GM12892 (cell line): Measurements from ENCODE around the gene DNAJB12.
A peak's percentile ranks its signal among the peaks of the same experiment; 100 is the strongest.

Source experiments
- DNase-seq: peaks from one replicate; pipeline ENCODE4 v3.0.0; 2011; ENCODE audit not compliant: insufficient read length
- FAIRE-seq: peaks from 2 replicates; lab custom pipeline; 2011; peaks lifted over from hg19 to GRCh38; lab: Jason Lieb, UNC
- POLR2A ChIP-seq: IDR thresholded peaks from 2 replicates; pipeline ENCODE4 v1.6.1; 2011; ENCODE audit warnings: low read depth, low read length, control low read depth
- POLR2AphosphoS5 ChIP-seq: IDR thresholded peaks from 2 replicates; pipeline ENCODE4 v1.6.1; 2011; ENCODE audit warnings: low read depth, low read length, control low read depth
- TAF1 ChIP-seq: IDR thresholded peaks from 2 replicates; pipeline ENCODE4 v1.6.1; 2011; ENCODE audit warnings: low read depth, mild to moderate bottlenecking, control low read depth, low read length, borderline replicate concordance

The DNAJB12 gene

DNA sequence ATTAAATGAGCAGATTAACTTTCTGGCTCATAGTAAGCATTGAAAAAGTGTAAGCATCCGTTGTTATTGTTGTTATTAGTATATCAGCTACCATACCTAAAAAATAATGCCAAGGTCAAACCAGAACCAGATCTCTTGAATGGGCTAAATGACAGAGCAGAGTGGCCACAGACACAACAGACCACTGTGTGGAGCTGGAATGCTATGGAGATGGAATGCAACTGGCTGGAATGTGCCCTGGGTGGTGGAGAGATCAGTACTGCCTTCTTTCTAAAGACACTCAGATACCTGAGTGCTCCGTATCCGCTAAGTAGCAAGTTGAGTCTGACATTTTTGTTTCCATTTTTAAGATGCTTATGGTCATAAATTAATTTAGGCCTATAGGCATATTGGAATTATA lies 20.5 kb upstream of the DNAJB12 start:
- DNase-seq, result no peak
- TF ChIP-seq POLR2AphosphoS5 (no peak), POLR2A (no peak), TAF1 (no peak)
- FAIRE-seq, result no peak

DNA sequence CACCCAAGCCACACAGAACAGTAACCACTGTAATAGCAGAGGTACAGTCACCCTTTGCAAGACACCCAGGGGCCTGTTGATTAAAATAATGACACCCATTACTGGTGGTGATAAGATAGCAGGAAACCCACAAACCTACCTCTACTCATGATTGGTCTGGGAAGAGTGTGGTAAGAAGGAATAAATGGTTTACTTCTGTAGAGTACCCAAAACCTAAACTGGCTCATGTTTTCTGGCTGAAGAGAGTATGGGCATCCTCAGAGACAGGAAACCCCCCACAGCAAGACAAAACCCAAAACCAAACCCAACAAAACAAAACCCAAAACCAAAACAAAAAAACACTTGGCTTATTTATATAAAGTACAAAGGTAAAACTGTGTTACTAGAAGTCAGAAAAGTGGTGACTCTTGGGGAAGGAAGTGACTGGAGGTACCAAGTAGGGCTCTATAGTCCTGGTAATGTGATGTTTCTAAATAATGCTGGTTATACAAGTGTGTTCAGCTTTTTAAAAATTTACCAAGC lies 15.5 kb upstream of the DNAJB12 start:
- no peak for FAIRE-seq
- no peak for DNase-seq
- TF ChIP-seq TAF1, result no peak
- no peak for TF ChIP-seq POLR2AphosphoS5
- TF ChIP-seq POLR2A, result no peak

GRCh38 chr10:72367301-72367960 lies 12.7 kb upstream of the DNAJB12 start:
- no peak for DNase-seq
- FAIRE-seq, result no peak
- TF ChIP-seq TAF1 (no peak), POLR2A (no peak), POLR2AphosphoS5 (no peak)

DNA sequence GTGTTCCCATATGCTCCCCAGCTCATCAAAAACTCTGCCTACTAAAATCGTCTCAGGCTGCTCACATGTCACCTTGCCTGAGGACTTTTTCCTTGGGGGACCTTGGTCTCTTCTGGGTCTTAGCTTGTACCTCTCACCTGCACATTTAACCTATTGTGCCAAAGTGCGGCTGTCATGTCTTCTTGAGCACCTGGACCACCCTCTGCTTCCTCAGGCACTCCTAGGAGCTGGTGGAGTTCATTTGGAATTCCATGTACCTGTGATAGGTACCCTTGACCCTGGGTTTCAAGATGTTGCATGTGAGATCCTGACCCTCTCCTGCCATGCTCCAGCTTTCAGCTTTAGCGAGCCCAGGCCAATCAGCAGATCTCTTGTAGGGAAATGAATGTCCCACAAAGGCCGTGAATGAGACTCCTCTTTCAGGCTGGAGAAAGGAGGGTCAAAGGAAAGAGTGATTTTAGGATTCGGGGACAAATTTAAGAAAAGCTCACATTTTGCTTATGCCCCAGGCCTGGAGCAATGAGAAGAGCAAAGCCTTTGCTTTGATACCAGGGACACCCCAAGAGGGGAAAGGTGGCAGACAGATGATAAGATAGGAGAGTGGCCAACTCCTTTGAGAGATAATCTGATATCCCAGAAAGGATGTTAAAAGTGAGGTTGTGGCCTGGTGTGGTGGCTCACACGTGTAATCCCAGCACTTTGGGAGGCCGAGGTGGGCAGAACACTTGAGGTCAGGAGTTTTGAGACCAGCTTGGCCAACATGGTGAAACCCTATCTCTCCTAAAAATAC lies 10.6 kb upstream of the DNAJB12 start:
- FAIRE-seq, result no peak
- no peak for TF ChIP-seq TAF1
- TF ChIP-seq POLR2A, result no peak
- TF ChIP-seq POLR2AphosphoS5, result no peak
- DNase-seq, result no peak

DNA sequence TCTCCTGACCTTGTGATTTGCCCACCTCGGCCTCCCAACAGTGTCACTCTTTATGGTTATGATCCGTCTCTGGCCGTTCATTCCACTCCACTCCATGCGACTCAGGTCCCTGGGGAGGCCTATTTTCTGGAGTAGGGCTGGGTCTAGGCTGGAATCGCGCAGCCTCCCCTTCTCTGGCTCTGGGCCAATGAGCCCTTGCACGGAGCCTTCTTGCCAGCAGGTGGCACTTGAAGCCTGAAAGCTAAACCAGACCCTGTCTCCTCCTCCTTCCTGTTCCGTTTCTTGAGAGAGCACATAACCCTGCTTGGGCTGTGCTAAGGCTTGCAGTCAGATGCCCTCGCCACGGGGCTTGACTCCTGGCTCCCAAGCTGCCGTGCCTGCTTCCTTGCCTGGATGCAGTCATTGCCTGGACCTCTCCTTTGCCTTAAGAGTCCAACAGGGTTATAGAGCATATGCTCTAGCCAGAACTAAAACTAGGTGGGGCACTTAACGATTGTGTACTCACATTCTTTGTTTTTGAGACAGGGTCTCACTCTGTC lies 9.6 kb upstream of the DNAJB12 start:
- peak; percentile 73; the same call in 1 of the 2 replicates for TF ChIP-seq POLR2AphosphoS5
- peak; percentile 66 for TF ChIP-seq POLR2A
- no peak for TF ChIP-seq TAF1
- FAIRE-seq (peak; percentile 99), DNase-seq (peak; percentile 70)

GRCh38 chr10:72356987-72357386 lies 2.3 kb upstream of the DNAJB12 start:
- TF ChIP-seq POLR2A (no peak), POLR2AphosphoS5 (no peak), TAF1 (no peak)
- FAIRE-seq (no peak), DNase-seq (no peak)

- FAIRE-seq, result no peak
- no peak for TF ChIP-seq TAF1
- no peak for TF ChIP-seq POLR2A
- TF ChIP-seq POLR2AphosphoS5, result no peak
- DNase-seq, result no peak
These were observed 1.4 kb upstream of the DNAJB12 start for GRCh38 chr10:72356115-72356514.

- TF ChIP-seq POLR2A (no peak), TAF1 (no peak), POLR2AphosphoS5 (no peak)
- FAIRE-seq (no peak), DNase-seq (no peak)
These were observed 466 bp upstream of the DNAJB12 start for GRCh38 chr10:72355214-72355555.

DNA sequence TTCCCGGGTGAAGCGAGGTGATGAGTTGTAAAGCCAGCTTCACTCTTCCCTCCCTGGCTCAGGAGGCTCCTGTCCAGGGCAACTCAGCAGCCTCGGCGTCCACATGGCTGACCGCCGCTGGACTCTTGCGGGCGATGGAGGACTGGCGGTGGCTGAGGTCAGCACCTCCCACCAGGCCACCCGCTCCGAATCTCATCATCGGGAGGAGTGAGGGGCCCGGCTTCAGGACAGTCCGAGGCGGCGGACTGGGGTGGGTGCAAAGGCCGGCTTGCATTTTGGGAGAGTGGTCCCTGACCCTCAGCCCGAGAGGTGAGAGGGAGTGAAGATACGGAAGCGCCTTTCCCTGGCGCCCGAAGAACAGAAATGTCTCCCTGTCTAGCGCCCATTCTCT lies 759 bp downstream of the DNAJB12 start:
- DNase-seq, result no peak
- FAIRE-seq, result no peak
- TF ChIP-seq POLR2AphosphoS5 (no peak), POLR2A (no peak), TAF1 (no peak)

- DNase-seq (no peak), FAIRE-seq (no peak)
- no peak for TF ChIP-seq TAF1
- no peak for TF ChIP-seq POLR2AphosphoS5
- no peak for TF ChIP-seq POLR2A
These were observed 1.4 kb downstream of the DNAJB12 start for GRCh38 chr10:72353028-72353964.

GRCh38 chr10:72351479-72351878 lies 3.2 kb downstream of the DNAJB12 start:
- FAIRE-seq, result no peak
- TF ChIP-seq POLR2A (no peak), TAF1 (no peak), POLR2AphosphoS5 (no peak)
- no peak for DNase-seq
